Thyroid gland (tissue), 4 donors: Measurements from ENCODE around the gene MDC1. TPM values are rescaled to one million over a fixed set of nuclear protein-coding genes. Genes with fewer than 3 reads are reported as not detected.

Experiments used
- DNase-seq, 2 donors: peaks; one replicate each; pipeline ENCODE4 v3.0.0-alpha.2; 2019
- H3K27ac ChIP-seq, 3 donors: fragments of 200-600 bp; sonication (generic); 1 replicate in 2 of 3; 2 replicates in 1 of 3; pipeline ENCODE4 v1.5.1; 2016 to 2019; ENCODE audit warnings: mild to moderate bottlenecking in 1 of 3, moderate library complexity in 1 of 3
- H3K27me3 ChIP-seq: fragments of 200-600 bp; sonication (generic); one replicate; pipeline ENCODE4 v1.5.1; 2019
- H3K36me3 ChIP-seq, 2 donors: fragments of 200-600 bp; sonication (generic); one replicate each; pipeline ENCODE4 v1.5.1; 2016 to 2019
- H3K4me1 ChIP-seq, 2 donors: fragments of 200-600 bp; sonication (generic); one replicate each; pipeline ENCODE4 v1.5.1; 2017 to 2019
- H3K4me3 ChIP-seq, 3 donors: fragments of 200-600 bp; sonication (generic); replicated peaks in 1 of 3; 1 replicate in 2 of 3; 2 replicates in 1 of 3; pipeline ENCODE4 v1.5.1; 2016; ENCODE audit warnings: mild to moderate bottlenecking in 1 of 3
- H3K9me3 ChIP-seq: fragments of 200-600 bp; sonication (generic); one replicate; pipeline ENCODE4 v1.5.1; 2017
- CTCF ChIP-seq, 6 experiments: fragments of 200-600 bp in 3 of 6; fragments of 450-650 bp in 3 of 6; sonication (generic) in 3 of 6; IDR thresholded peaks; one replicate each; pipeline ENCODE4 v1.5.1; 2016 to 2019; ENCODE audit warnings: antibody characterized with exemption in 6 of 6, mild to moderate bottlenecking in 2 of 6, inconsistent platforms in 1 of 6, moderate library complexity in 1 of 6
- POLR2A ChIP-seq, 2 donors: fragments of 450-650 bp; IDR thresholded peaks; one replicate each; pipeline ENCODE4 v1.6.1; 2017; ENCODE audit warnings: antibody characterized with exemption in 2 of 2, mild to moderate bottlenecking in 2 of 2, moderate library complexity in 1 of 2
- WGBS, 2 donors: methylation state at CpG; one replicate each; pipeline ENCODE4 v1.1.5; 2017; 5-methylcytosine and 5-hydroxymethylcytosine counted together
- intact Hi-C: fragments of 100-400 bp; cut with DNase I; formaldehyde crosslinking; loops from one replicate; pipeline ENCODE4 v1.15.1; 2023
- total RNA-seq, 4 donors: library from RNA; depleted of rRNA; stranded (reverse); fragments of >200 nt; gene quantifications; one replicate each; pipeline ENCODE4 v1.2.3, GENCODE V29; 2016

Gene MDC1
- total RNA-seq, 4 donors from 2014 or later: 15.3 to 27.2 (median 20.2) TPM

GRCh38 chr6:30763618-30764489, 46.8 kb upstream of the MDC1 start:
- peak; percentile 65 to 72 for DNase-seq
- H3K4me1 ChIP-seq: peaks cover 35 to 78% of the 10 kb centered on the region in 2 donors
- H3K4me3 ChIP-seq: no peak overlapping the region
- intact Hi-C loops: no loop called here
- H3K27ac ChIP-seq: peak overlapping the region; percentile 88 to 90 (median 90)
- 62 to 66% methylated on average over 8 of the region's 8 CpGs for WGBS, 2 donors
- no peaks in the 10 kb centered on the region for H3K36me3 ChIP-seq
- TF ChIP-seq CTCF (IDR thresholded peaks at IDR 0.05) (peak in 4 of 6 experiments; percentile 32 to 57 (median 38)), POLR2A (IDR thresholded peaks at IDR 0.05) (peak in 1 of 2 donors; percentile 33)
- no peaks in the 10 kb centered on the region for H3K27me3 ChIP-seq
- no peaks in the 10 kb centered on the region for H3K9me3 ChIP-seq

GRCh38 chr6:30763155-30763617, 46.1 kb upstream of the MDC1 start:
- Histone ChIP-seq H3K36me3 (no peaks in the 10 kb centered on the region), H3K4me3 (no peak overlapping the region), H3K4me1 (peaks cover 35 to 81% of the 10 kb centered on the region in 2 donors), H3K27ac (peak overlapping the region; percentile 88 to 90 (median 90)), H3K9me3 (no peaks in the 10 kb centered on the region), H3K27me3 (no peaks in the 10 kb centered on the region)
- DNase-seq: no peak
- TF ChIP-seq CTCF (IDR thresholded peaks at IDR 0.05) (no peak), POLR2A (IDR thresholded peaks at IDR 0.05) (no peak)
- 95 to 98% methylated on average over 1 of the region's 1 CpG for WGBS, 2 donors
- intact Hi-C loops: no loop called here

GRCh38 chr6:30761791-30762429, 44.8 kb upstream of the MDC1 start:
- DNase-seq: no peak
- no peaks in the 10 kb centered on the region for H3K27me3 ChIP-seq
- H3K36me3 ChIP-seq: no peaks in the 10 kb centered on the region
- no peak overlapping the region for H3K27ac ChIP-seq
- TF ChIP-seq CTCF (IDR thresholded peaks at IDR 0.05) (no peak), POLR2A (IDR thresholded peaks at IDR 0.05) (no peak)
- WGBS, 2 donors: 90 to 93% methylated on average over 4 of the region's 4 CpGs
- H3K4me3 ChIP-seq: no peak overlapping the region
- intact Hi-C loops: no loop called here
- H3K9me3 ChIP-seq: no peaks in the 10 kb centered on the region
- peaks cover 34 to 71% of the 10 kb centered on the region in 2 donors for H3K4me1 ChIP-seq

- no peak for DNase-seq
- TF ChIP-seq POLR2A (IDR thresholded peaks at IDR 0.05): no peak
- TF ChIP-seq CTCF (IDR thresholded peaks at IDR 0.05): no peak
- 84 to 85% methylated on average over 8 of the region's 8 CpGs for WGBS, 2 donors
- H3K27ac ChIP-seq: no peak overlapping the region
- H3K4me1 ChIP-seq: peaks cover 26 to 58% of the 10 kb centered on the region in 2 donors
- H3K27me3 ChIP-seq: no peaks in the 10 kb centered on the region
- no peaks in the 10 kb centered on the region for H3K36me3 ChIP-seq
- no peak overlapping the region for H3K4me3 ChIP-seq
- intact Hi-C loops: no loop called here
- no peaks in the 10 kb centered on the region for H3K9me3 ChIP-seq
Observed at GRCh38 chr6:30760549-30760948, 43.5 kb upstream of the MDC1 start.
